A673 (cell line): ENCODE results near the gene GLMN. TPM values are rescaled to one million over a fixed set of nuclear protein-coding genes. Genes with fewer than 3 reads are reported as not detected.

Source experiments
- BruUV-seq: library from RNA; stranded (reverse); fragments of 400-500 nt; replicated peaks from 2 replicates; lab custom pipeline; 2021; lab: Mats Ljungman, UMichigan
- CTCF ChIA-PET: fragments of 300-600 bp; sonication (Branson Sonifier 250); formaldehyde crosslinking; loops from one replicate; lab custom pipeline; 2022; ENCODE audit warnings: antibody characterized with exemption; lab: Charles Lee
- POLR2A ChIA-PET: fragments of 300-600 bp; sonication (Branson Sonifier 250); formaldehyde crosslinking; loops from one replicate; lab custom pipeline; 2022; ENCODE audit warnings: antibody characterized with exemption; ENCODE audit not compliant: low non-redundant PET; lab: Charles Lee
- DNase-seq: peaks from one replicate; pipeline ENCODE4 v3.0.0-alpha.2; 2015; ENCODE audit warnings: low spot score
- H3K27ac ChIP-seq: fragments of 200-600 bp; sonication (generic); 2 replicates; pipeline ENCODE4 v1.5.1; 2016; ENCODE audit warnings: mixed run types, low read depth, mild to moderate bottlenecking, mixed read lengths, antibody characterized with exemption, low read length; ENCODE audit not compliant: poor library complexity, severe bottlenecking
- H3K27me3 ChIP-seq: fragments of 200-600 bp; sonication (generic); replicated peaks from 2 replicates; pipeline ENCODE4 v1.6.1; 2017; ENCODE audit warnings: mixed run types, low read depth, mild to moderate bottlenecking, mixed read lengths, antibody characterized with exemption, low read length; ENCODE audit not compliant: insufficient read depth, poor library complexity
- H3K36me3 ChIP-seq: fragments of 200-600 bp; sonication (generic); 2 replicates; pipeline ENCODE4 v1.6.1; 2016; ENCODE audit warnings: mixed run types, mild to moderate bottlenecking, mixed read lengths, antibody characterized with exemption, low read length; ENCODE audit not compliant: insufficient read depth, poor library complexity, severe bottlenecking
- H3K4me1 ChIP-seq: fragments of 200-600 bp; sonication (generic); 2 replicates; pipeline ENCODE4 v1.6.1; 2017; ENCODE audit warnings: mixed run types, mild to moderate bottlenecking, mixed read lengths, antibody characterized with exemption, low read length; ENCODE audit not compliant: insufficient read depth, poor library complexity, severe bottlenecking
- H3K4me3 ChIP-seq: fragments of 200-600 bp; sonication (generic); 2 replicates; pipeline ENCODE4 v1.5.1; 2016; ENCODE audit warnings: low read depth, mixed run types, mild to moderate bottlenecking, mixed read lengths, low read length; ENCODE audit not compliant: poor library complexity, severe bottlenecking
- H3K9me3 ChIP-seq: fragments of 200-600 bp; sonication (generic); 2 replicates; pipeline ENCODE4 v1.6.1; 2016; ENCODE audit warnings: mixed run types, low read depth, mild to moderate bottlenecking, mixed read lengths, antibody characterized with exemption, low read length; ENCODE audit not compliant: poor library complexity, severe bottlenecking
- CTCF ChIP-seq: fragments of 300-800, 200-600 bp; sonication (generic); conservative IDR thresholded peaks from 2 replicates; pipeline ENCODE4 v1.5.1; 2017; ENCODE audit warnings: low read depth, mild to moderate bottlenecking, antibody characterized with exemption, low read length, moderate library complexity, mixed read lengths
- EZH2 ChIP-seq: fragments of 200-600 bp; sonication (generic); IDR thresholded peaks from 2 replicates; pipeline ENCODE4 v1.6.1; 2017; ENCODE audit warnings: borderline replicate concordance, low read depth, mild to moderate bottlenecking, mixed read lengths, antibody characterized with exemption, low read length; ENCODE audit not compliant: poor library complexity, severe bottlenecking
- intact Hi-C: fragments of 100-400 bp; cut with micrococcal nuclease; formaldehyde crosslinking; loops from one replicate; pipeline ENCODE4 v1.10.0; 2022; ENCODE audit not compliant: unreplicated experiment
- total RNA-seq: library from RNA; stranded (reverse); gene quantifications from 2 replicates; pipeline ENCODE4 v1.2.3, GENCODE V29; 2021

The GLMN gene
- total RNA-seq, 1 experiment from 2014 or later: 25.6 TPM

GRCh38 chr1:92307980-92308379 is 9.2 kb upstream of the GLMN start:
- ChIA-PET CTCF (no interaction called here), POLR2A (no interaction called here)
- no TSS peak for BruUV-seq
- no peak overlapping the region for H3K27ac ChIP-seq
- peaks cover 24% of the 10 kb centered on the region for H3K36me3 ChIP-seq
- H3K4me3 ChIP-seq: no peak overlapping the region
- no peaks in the 10 kb centered on the region for H3K27me3 ChIP-seq
- TF ChIP-seq CTCF (no peak), EZH2 (no peak)
- no peak for DNase-seq
- H3K9me3 ChIP-seq: no peaks in the 10 kb centered on the region
- intact Hi-C loops: no loop called here
- no peaks in the 10 kb centered on the region for H3K4me1 ChIP-seq

- Histone ChIP-seq H3K9me3 (no peaks in the 10 kb centered on the region), H3K36me3 (peaks cover 24% of the 10 kb centered on the region), H3K27ac (no peak overlapping the region), H3K27me3 (no peaks in the 10 kb centered on the region), H3K4me3 (no peak overlapping the region), H3K4me1 (peaks cover under 1% of the 10 kb centered on the region)
- BruUV-seq: no TSS peak
- CTCF ChIA-PET: no interaction called here
- intact Hi-C loops: no loop called here
- POLR2A ChIA-PET: no interaction called here
- TF ChIP-seq EZH2 (no peak), CTCF (no peak)
- DNase-seq: no peak
Observed at GRCh38 chr1:92306020-92306419, 7.2 kb upstream of the GLMN start.

- Histone ChIP-seq H3K27me3 (no peaks in the 10 kb centered on the region), H3K36me3 (peaks cover 30% of the 10 kb centered on the region), H3K9me3 (no peaks in the 10 kb centered on the region), H3K27ac (no peak overlapping the region), H3K4me1 (peaks cover 19% of the 10 kb centered on the region), H3K4me3 (no peak overlapping the region)
- CTCF ChIA-PET: interaction anchor here (1.0 kb wide), 1 partner anchor 9 kb away, joined by 4 read pairs; no protein-coding TSS in a partner anchor
- no peak for TF ChIP-seq EZH2
- TF ChIP-seq CTCF: no peak
- POLR2A ChIA-PET: no interaction called here
- DNase-seq: no peak
- intact Hi-C loops: no loop called here
- BruUV-seq: no TSS peak
Observed at GRCh38 chr1:92301021-92301420, 2.2 kb upstream of the GLMN start.
